Measurements from ENCODE around the gene DDX31.

DNA sequence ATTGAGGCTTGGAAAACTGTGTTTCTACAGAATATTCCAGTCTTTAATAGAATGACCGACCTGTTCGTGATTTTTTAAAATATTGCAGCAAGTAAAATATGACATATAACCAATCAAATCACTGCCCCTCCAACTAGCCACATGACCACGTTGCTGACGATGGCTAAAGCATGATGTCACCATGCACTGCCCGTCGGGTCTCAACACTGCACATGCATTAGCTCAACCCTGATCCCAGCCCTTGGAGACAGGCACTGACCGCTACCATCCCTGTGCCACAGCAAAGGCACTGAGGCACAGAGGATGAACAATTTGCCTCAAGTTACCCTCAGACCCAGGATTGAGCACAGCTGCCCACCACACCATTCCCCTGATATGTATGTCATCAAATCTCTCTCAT lies 13.5 kb downstream of the DDX31 start:
- TF ChIP-seq GATA3 (IDR thresholded peaks at IDR 0.05; ENCODE audit: low read depth, low read length), result no peak
- no peak for TF ChIP-seq GATA2 (IDR thresholded peaks at IDR 0.05; ENCODE audit: low read depth, low read length)
